Kidney tubule cell (primary cell): ENCODE data around the gene OTOP2.

Experiments used
- DNase-seq: peaks from one replicate; pipeline ENCODE4 v3.0.0-alpha.2; 2018; ENCODE audit warnings: low spot score

Gene OTOP2

DNA sequence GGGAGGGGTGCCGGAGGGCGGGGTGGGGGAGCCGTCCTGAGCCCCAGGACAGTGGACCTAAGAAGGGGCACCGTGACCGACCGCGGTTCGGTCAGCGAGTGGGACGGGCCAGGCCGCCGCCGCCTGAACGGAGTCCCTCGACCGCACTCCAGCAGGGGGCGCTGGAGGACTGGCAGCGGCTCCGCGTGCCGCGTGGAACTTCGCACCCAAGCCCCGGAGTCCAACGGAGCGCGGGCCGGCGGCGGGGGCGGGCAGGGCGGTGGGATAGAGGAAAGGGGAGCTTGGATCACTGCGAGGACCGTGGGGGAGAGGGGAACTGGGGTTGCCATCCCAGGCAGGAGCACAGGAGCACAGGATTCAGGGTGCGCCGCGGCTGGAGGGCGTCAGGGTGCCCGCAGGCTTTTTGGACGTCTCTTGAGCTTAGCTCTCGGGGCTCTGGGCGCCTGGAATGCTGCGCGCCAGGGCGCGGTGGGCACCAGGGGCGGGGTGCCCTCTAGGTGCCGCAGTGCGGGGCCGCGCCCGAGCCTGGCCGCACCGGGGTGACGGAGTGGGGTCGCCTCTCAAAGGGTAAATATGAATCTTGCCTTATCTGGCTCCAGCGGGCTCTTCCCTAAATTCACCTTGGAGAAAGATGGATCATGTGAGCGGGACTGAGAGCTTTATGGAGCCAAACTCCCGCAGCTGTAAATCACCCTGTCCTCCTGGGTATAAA is 379 bp upstream of the OTOP2 start:
- peak; percentile 46 for DNase-seq

DNA sequence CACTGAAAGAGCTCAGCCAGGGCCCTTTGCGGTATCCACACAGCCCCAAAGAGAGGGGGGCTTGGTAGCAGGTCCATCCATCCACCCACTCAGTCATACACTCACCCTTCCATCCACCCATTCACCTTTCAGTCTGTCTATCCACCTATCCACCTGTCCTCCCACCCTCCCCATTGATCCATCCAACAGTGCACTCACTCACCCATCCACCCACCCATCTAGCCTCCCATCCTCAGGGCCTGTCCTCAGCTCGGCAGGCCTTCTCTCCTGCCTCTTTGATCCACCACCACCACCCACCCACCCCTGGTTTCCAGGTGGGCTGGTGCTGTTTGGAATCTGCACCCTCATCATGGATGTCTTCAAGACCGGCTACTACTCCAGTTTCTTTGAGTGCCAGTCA is 1.2 kb downstream of the OTOP2 start:
- no peak for DNase-seq

DNA sequence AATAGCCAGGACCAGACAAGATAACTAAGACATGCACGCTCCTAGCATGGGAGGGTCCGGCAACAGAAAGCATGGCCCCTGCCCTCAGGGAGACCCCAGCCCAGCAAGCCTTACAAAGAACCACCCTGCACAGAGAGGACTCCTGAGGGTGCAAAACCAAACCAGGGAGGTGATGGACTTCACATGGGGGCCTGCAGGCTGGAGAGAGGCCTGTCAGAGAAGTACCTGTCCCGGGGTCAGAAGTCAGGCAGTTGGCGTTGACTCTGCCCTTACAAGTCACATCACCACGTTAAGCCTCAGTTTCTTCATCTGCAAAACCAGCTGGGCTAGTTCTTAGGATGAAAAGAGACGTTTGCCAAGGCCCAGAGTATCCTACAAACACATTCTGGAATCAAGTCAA is 4.7 kb downstream of the OTOP2 start:
- DNase-seq: no peak

DNA sequence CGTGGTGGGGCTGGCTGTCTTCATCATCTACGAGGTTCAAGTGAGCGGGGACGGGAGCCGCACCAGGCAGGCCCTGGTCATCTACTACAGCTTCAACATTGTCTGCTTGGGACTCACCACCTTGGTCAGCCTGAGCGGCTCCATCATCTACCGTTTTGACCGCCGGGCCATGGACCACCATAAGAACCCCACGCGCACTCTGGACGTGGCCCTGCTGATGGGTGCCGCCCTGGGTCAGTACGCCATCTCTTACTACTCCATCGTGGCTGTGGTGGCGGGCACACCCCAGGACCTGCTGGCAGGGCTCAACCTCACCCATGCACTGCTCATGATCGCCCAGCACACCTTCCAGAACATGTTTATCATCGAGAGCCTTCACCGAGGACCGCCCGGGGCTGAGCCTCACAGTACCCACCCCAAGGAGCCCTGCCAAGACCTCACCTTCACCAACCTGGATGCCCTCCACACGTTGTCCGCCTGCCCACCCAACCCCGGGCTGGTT is 6.5 kb downstream of the OTOP2 start:
- no peak for DNase-seq

DNA sequence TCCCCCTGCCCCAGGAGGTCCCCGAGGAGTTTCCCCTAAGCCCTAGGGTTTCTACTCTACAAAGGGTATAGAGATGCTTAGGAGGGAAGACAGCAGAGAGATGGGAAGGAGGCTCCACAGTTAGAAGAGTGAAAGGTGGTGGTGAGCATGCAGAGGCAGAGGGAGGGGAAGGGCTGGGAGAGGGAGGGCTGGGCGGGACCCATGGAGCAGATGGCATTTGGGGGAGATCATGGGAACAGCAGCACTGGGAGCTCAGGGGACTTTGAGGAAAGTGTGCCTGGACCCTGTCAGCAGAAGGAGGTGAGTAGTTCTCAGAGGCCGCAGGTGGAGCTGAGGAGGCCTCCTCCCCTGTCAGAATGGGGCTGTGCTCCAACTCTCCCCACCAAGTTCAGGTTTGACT is 11.0 kb downstream of the OTOP2 start:
- DNase-seq: no peak

DNA sequence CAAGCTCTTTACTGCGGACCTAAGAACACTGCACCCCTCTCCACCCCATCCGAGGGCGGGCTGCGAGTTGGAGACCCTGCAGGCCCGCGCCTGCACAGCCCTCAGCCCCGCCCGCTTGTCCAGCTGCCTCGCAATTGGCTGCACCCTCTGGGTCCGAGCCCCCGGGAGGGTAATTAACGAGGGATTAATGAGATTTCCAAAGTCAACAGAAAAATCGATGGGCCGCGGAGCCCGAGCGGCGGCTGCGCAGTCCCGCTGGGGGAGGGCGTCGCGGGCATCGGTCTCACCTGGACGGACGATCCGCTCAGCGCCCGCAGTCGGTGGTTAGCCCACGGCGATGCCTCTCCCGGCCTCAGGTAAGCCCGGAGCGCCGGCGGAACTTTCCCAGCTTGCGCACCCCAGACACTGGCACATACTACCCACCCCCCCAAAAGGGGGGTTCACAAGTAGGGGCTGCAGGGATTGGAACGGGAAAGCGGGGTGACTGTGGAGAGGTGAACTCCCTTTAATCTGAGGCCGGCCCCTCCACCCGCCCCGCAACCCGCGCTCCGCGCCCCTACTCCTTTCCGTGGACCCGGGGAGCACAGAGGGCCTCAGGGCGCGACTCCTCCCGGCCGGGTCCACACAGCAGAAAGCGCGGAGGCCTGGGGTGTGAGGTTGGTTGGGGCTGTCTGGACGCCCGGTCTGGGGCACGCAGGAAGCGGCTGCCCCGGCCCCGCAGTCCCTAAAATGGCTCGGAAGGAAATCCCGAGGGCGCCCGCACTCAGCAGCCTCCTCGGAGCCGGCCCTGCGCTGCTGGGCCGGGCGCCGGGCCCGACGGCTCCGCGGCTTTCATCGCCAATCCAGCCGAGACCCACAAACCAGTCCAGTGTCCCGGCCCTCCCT is 11.8 kb downstream of the OTOP2 start, which contains the start of gene OTOP3:
TSS of gene OTOP3 (plus strand) at position 314 of the 885 bp plus-strand sequence. CDS start at position 338, 24 bp downstream.
- DNase-seq: no peak

DNA sequence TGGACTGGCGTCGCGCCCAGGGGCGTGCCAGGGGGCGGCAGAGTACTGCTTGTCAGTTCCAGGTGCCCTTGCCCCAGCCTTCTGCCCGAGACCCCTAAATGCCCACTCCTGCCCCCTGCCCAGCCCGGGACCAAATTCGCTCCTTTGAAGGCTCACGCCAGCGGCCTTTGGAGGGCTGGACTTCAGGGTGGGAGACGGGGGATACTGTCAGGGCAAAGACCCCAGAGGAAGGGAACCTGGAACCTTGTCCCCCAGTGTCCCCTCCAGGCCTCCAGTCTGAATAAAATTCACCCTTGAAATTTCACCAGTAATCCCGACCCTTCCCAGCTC is 12.4 kb downstream of the OTOP2 start:
- DNase-seq: no peak

DNA sequence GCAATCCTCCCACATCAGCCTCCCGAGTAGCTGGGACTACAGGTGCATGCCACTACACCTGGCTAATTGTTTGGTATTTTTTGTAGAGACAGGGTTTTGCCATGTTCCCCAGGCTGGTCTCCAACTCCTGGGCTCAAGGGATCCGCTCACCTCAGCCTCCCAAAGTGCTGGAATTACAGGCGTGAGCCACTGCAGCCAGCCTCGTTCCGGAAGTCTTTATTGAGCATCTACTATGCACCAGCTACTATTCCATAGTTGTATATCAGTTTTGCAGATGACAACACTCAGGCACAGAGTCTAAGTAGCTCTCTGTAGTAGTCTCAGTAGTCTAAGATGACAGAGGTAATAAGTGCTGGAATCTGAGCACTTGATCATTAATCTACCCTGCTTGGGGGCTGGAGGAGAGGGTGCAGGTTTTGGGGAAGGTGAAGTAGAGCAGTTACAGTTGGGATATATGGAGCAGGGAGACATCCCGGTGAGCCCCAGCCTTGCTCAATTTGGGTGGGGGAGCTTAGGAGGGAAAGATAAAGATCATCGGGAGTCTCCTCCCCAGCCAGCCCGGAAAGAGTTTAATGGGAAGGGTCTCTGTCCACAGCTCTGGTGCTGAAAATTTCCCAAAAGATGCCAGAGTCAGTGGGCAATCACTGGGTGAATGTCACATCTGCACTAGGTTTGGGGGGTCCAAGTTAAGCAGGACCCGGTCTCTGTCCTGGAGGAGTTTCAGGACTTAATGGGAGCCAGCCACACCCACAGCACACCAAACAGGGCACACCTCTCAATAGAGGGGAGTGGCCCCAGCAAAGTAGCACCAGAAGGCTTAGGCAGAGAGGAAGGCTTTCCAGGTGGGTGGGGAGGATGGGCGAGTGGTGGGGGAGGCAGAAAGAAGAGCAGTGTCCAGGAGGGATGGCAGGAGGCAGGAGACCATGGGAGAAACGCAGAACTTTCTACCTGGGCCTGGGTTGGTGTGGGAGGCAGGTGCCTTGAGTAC is 13.3 kb downstream of the OTOP2 start:
- no peak for DNase-seq

DNA sequence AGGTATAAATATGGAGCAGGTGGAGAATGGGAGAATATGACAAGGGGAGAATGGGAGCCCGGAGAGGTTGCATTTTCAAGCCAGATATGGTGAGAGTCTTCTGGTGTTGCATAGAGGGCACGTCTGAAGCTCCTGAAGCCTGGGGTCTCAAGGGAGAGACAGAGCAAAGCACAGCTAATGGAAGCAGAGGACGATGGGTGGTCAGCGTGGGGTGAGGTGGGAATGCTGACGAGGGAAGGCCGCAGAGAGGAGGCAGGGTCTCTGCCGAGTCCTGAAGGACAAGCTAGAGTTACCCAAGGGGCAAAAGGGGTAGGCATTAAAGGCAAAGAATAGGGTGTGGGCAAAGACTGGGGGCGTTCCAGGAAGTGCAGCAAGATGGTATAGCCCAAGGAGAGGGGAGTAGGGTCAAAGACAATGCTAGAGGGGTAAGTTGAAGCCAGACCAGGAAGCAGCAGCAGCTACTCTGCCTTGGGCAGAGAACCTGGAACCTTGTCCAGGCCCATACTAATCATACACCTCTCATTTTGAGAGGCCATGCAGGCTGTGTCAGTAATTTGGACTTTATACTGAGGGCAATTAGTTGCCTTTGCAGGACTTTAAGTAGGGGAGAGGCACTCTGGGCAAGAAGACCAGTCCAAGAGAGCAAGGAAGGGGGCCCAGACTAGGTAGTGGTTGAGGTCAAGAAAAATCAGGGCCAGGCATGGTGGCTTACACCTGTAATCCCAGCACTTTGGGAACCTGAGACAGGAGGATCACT is 14.3 kb downstream of the OTOP2 start:
- no peak for DNase-seq

DNA sequence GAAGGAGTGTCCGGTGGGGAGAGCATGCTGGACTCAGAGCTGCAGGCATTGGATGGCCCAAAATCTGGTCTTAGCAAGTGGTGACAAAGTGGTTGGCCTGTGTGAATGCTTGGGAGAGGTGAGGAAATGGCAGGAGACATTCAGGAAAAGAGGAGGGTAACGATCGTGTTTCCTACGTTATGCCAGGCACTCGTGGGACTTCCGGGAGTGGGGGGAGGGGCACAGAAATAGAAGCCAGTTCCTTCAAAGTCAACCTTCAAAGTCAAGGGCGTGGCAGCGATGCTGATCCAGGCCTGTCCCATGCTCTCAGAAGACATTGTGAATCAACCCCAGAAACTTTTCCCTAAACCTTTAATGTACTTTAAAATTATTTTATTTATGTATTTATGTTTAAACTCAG is 15.5 kb downstream of the OTOP2 start:
- DNase-seq: no peak

DNA sequence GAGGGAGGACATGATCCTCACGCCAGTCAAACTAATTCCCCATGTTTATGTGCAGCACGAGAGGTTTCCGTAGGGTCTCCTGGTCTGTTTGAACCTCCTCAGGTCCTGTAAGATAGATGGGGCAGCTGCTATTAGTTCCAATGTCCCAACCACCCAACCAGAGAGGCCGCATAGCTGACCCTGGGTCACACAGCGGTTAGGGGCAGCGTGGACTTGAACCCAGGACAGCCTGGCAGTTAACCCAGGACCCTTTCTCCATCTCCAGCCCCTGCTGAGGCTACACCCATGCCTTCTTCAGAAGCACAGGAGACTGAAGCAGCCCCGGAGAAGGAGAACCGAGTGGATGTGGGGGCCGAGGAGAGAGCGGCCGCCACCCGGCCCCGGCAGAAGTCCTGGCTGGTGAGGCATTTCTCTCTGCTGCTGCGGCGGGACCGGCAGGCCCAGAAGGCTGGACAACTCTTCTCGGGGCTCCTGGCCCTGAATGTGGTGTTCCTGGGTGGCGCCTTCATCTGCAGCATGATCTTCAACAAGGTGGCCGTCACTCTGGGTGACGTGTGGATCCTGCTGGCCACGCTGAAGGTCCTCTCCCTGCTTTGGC is 17.2 kb downstream of the OTOP2 start:
- DNase-seq: no peak

DNA sequence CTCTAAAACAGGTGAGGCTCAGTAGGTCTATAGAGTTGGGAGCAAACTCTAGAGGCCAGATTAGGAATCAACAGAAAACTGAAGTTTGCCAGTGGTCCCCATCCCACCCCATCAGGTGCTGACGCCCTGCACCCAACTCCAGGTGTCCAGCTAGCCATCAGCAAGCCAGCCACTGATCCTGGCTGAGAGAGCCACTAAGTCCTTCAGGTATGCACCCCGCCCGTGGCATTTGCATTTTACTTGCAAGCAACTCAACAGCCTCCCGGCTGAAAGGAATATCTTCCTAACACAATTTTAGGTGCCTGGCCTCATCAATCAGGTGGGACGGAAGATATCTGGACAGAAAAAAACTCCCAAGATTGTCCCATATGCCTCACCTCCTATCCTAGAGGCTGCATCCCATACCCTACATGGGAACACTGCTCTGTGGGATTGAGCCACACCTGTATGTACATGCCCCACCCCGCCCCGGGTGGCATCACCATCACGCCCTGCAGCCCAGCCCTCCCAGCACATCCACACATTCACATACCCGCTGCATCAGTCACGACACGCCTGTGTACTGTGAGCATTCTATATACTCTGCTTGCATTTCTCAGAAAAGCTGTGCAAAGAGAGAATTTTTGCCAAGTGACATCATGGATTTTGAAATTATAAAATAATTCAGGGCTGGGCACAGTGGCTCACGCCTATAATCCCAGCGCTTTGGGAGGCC is 19.9 kb downstream of the OTOP2 start:
- DNase-seq: peak; percentile 14

DNA sequence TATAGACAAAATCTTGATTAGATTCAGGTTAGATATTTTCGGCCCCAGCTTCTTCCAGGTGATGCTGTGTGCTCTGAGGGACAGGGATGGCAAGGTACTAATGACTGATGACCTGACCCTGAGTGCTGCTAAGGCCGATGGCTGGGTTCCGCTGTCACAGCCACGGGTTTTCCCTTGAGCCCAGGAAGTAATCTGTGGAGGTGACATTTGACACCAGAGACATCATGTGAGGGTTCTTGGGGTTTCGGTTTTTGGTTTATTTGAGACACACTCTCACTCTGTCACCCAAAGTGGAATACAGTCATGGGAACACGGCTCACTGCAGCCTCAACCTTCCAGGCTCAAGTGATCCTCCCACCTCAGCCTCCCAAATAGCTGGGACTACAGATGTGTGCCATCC is 21.5 kb downstream of the OTOP2 start:
- DNase-seq: no peak

DNA sequence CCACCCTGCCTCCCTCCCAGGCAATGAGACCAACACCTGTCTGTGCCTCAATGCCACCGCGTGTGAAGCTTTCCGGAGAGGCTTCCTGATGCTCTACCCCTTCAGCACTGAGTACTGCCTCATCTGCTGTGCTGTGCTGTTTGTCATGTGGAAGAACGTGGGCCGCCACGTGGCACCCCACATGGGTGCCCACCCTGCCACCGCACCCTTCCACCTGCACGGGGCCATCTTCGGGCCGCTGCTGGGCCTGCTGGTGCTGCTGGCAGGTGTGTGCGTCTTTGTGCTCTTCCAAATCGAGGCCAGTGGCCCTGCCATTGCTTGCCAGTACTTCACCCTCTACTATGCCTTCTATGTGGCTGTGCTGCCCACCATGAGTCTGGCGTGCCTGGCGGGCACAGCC is 22.6 kb downstream of the OTOP2 start:
- DNase-seq: no peak

DNA sequence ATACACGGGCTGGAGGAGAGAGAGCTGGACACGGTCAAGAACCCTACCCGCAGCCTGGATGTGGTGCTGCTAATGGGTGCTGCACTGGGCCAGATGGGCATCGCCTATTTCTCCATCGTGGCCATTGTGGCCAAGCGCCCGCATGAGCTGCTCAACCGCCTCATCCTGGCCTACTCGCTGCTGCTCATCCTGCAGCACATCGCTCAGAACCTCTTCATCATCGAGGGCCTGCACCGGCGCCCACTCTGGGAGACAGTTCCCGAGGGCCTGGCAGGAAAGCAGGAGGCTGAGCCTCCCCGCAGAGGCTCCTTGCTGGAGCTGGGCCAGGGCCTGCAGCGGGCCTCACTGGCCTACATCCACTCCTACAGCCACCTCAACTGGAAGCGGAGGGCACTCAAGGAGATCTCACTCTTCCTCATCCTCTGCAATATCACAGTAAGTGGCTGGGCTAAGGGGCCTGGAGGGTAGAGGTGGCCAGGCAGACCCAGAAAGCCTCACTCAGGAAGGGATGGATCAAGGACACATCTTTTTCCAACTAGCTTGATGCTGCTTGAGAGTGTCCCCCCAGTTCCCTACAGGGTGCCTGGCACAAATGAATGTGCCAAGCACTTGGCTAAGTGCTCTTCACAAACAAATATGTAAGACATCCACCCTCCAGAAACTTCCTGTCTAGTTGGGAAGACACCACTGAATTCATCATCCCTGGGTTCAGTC is 23.1 kb downstream of the OTOP2 start:
- no peak for DNase-seq

DNA sequence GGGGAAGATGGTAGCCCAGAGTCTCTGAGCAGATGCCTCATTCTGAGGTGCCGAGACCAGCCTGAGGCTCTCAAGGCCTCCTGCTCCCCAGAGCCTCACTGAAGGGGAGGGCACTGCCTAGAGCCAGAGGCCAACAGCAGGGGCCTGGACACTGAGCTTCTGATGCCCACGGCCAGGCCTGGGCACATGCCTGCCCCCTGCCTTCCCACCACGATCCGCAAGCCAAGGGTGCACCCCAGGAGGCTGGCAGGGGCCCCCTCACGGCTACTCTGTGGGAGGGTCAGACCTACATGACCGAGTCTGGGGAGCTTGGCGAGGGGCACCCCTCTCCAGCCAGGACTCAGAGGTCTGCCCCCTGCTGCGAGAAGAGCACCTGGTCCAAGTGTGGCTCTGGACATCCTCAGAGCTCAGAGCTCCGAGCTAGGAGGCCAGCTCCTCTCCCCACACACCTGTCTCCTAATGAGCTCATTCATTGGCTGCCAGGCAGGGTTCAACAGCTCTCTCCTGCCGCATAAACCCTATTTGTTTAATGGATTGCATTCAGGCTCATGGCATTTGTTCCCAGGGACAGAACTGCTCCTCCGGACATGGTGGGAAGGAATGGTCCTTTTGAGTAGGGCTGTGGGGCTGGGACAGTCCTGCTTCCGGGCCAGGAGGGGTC is 25.5 kb downstream of the OTOP2 start:
- DNase-seq: no peak

DNA sequence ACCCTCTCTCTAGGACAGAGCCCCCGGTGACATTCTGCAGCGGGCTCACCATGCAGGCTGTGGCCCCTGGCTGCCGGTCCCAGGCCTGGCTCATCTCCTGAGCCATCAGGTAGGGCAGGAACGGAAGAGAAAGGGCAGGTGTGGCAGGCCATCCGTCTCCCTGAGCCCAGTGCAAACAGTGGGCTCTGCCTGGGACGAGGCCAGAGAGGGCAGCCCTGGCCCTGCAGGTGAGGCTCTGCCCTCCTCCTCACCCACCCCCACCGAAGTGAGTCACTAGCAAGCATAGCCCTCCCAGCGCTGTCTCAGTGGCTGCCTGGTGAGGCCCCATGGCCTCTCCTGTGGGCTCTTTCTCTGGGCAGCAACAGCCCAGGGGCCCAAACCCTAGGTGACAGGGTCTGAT is 26.1 kb downstream of the OTOP2 start:
- DNase-seq: no peak

DNA sequence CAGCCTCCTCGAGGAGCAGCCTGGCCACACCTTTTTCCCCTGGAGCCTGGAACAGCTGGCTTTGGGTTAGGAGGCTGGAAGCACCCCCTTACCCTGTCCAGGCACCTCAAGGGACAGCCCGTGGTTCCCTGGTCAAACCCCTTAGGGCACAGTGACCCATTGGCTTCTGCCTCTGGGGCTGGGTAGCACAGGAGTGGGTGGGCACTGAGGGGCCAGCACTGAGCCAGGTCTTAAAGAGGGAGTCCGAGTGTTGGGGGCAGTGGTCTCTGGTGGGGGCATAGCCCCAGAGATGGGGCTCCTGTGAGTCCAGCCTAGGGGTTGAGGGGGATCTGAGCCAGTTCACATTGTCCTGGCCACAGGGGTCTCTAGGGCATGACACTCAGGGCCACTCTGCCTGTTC is 27.0 kb downstream of the OTOP2 start:
- no peak for DNase-seq
